Measurements from ENCODE around the gene SEMA5A.

Gene SEMA5A

DNA sequence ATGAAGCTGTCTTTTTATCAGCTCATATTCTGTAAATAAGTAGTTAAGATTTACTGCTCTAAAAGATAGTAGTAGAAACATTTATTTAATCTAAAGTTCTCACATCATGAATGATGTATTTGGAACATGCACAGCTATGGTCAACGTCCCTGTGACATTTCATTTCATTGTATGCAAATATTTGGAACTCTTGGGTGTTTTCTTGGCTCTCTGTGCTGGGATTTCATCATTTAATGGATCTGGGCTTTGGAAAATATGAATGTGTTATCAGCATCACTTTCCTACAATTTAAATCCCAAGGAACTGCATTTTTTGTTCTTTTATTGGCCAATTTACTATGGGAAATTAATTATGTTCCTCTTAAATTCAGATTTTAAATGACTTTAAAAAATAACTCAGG lies 462.9 kb downstream of the SEMA5A start:
- no peak overlapping the region for H4K91ac ChIP-seq (ENCODE audit: low read depth, low read length, poor library complexity)
- H3K27me3 ChIP-seq (ENCODE audit: control insufficient read depth in 3 of 3, insufficient read depth in 3 of 3, low read depth in 1 of 3, low read length in 3 of 3): no peaks in the 10 kb centered on the region
- H3K9me3 ChIP-seq (replicated peaks in 1 of 2; ENCODE audit: control insufficient read depth in 2 of 2, insufficient read depth in 1 of 2, low read depth in 1 of 2, low read length in 2 of 2): peaks cover 5 to 6% of the 10 kb centered on the region in 2 donors
- no peak overlapping the region for H4K8ac ChIP-seq (ENCODE audit: low read depth, low read length)
- H3K4me2 ChIP-seq (ENCODE audit: insufficient read depth, low read length, poor library complexity, severe bottlenecking): no peak overlapping the region
- H2BK15ac ChIP-seq (ENCODE audit: low read length): no peak overlapping the region
- no peak overlapping the region for H3K23ac ChIP-seq (ENCODE audit: low read depth, low read length, poor library complexity)
- H2BK5ac ChIP-seq (ENCODE audit: low read length): no peak overlapping the region
- H3K14ac ChIP-seq (ENCODE audit: low read length): no peak overlapping the region
- H3K18ac ChIP-seq (ENCODE audit: low read length): no peak overlapping the region
- no peak overlapping the region for H3K4ac ChIP-seq (ENCODE audit: low read length)
- no CpG with 5 or more reads among the region's 1 CpG for WGBS, 2 donors (ENCODE audit: extremely low coverage in 2 of 2, insufficient read length in 2 of 2, insufficient replicate concordance in 1 of 2)
- H3K36me3 ChIP-seq (replicated peaks in 1 of 2; ENCODE audit: control insufficient read depth in 2 of 2, insufficient read depth in 2 of 2, low read length in 2 of 2): peaks cover 0 to 2% of the 10 kb centered on the region in 2 donors
- no peak overlapping the region for H2BK12ac ChIP-seq (ENCODE audit: low read length)
- H3K4me3 ChIP-seq (ENCODE audit: low read length in 2 of 2): no peak overlapping the region
- H3K27ac ChIP-seq (replicated peaks; ENCODE audit: low read length): no peak overlapping the region
- no peak overlapping the region for H3K9ac ChIP-seq (ENCODE audit: low read depth, low read length, poor library complexity)
- DNase-seq (ENCODE audit: low spot score): no peak
- peaks cover 2% of the 10 kb centered on the region for H3K79me1 ChIP-seq (ENCODE audit: low read depth, low read length)
- H2AFZ ChIP-seq (ENCODE audit: low read length): no peak overlapping the region
- no peaks in the 10 kb centered on the region for H3K4me1 ChIP-seq (ENCODE audit: control insufficient read depth in 2 of 2, insufficient read depth in 1 of 2, low read depth in 1 of 2, low read length in 2 of 2)
- no peak overlapping the region for H2BK120ac ChIP-seq (ENCODE audit: low read depth, low read length)
- no peak overlapping the region for H2AK5ac ChIP-seq (ENCODE audit: low read depth, low read length)

DNA sequence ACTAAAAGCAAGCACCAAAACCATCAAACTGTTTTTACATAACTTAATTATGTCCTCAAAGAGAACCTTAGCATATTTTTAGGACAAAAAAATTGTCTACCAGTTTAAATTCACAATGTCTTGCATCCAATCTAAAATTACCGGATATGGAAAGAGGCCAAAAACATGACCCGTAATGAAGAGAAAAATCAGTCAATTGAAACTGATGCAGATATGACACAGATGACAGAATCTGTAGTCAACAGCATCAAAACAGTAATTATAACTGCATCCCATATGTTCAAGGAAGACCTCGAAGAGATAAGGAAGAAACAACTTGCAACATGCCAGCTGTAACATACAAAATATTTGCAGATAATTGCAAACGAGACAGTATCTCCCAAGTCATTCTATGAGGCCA lies 473.2 kb downstream of the SEMA5A start:
- H3K9me3 ChIP-seq (replicated peaks in 1 of 2; ENCODE audit: control insufficient read depth in 2 of 2, insufficient read depth in 1 of 2, low read depth in 1 of 2, low read length in 2 of 2): no peaks in the 10 kb centered on the region
- H3K4me3 ChIP-seq (ENCODE audit: low read length in 2 of 2): no peak overlapping the region
- no peaks in the 10 kb centered on the region for H3K79me1 ChIP-seq (ENCODE audit: low read depth, low read length)
- H4K91ac ChIP-seq (ENCODE audit: low read depth, low read length, poor library complexity): no peak overlapping the region
- H2BK12ac ChIP-seq (ENCODE audit: low read length): no peak overlapping the region
- no peak overlapping the region for H3K18ac ChIP-seq (ENCODE audit: low read length)
- H3K4ac ChIP-seq (ENCODE audit: low read length): no peak overlapping the region
- no peak overlapping the region for H3K14ac ChIP-seq (ENCODE audit: low read length)
- no peak overlapping the region for H3K9ac ChIP-seq (ENCODE audit: low read depth, low read length, poor library complexity)
- no peak overlapping the region for H3K23ac ChIP-seq (ENCODE audit: low read depth, low read length, poor library complexity)
- no peaks in the 10 kb centered on the region for H3K27me3 ChIP-seq (ENCODE audit: control insufficient read depth in 3 of 3, insufficient read depth in 3 of 3, low read depth in 1 of 3, low read length in 3 of 3)
- WGBS, 2 donors (ENCODE audit: extremely low coverage in 2 of 2, insufficient read length in 2 of 2, insufficient replicate concordance in 1 of 2): no CpG with 5 or more reads among the region's 4 CpGs
- no peak overlapping the region for H2BK120ac ChIP-seq (ENCODE audit: low read depth, low read length)
- H3K27ac ChIP-seq (replicated peaks; ENCODE audit: low read length): no peak overlapping the region
- no peak overlapping the region for H2AK5ac ChIP-seq (ENCODE audit: low read depth, low read length)
- DNase-seq (ENCODE audit: low spot score): no peak
- H2AFZ ChIP-seq (ENCODE audit: low read length): no peak overlapping the region
- H3K4me2 ChIP-seq (ENCODE audit: insufficient read depth, low read length, poor library complexity, severe bottlenecking): no peak overlapping the region
- no peaks in the 10 kb centered on the region for H3K4me1 ChIP-seq (ENCODE audit: control insufficient read depth in 2 of 2, insufficient read depth in 1 of 2, low read depth in 1 of 2, low read length in 2 of 2)
- H2BK15ac ChIP-seq (ENCODE audit: low read length): no peak overlapping the region
- H3K36me3 ChIP-seq (replicated peaks in 1 of 2; ENCODE audit: control insufficient read depth in 2 of 2, insufficient read depth in 2 of 2, low read length in 2 of 2): peaks cover 0 to 2% of the 10 kb centered on the region in 2 donors
- H2BK5ac ChIP-seq (ENCODE audit: low read length): no peak overlapping the region
- no peak overlapping the region for H4K8ac ChIP-seq (ENCODE audit: low read depth, low read length)

DNA sequence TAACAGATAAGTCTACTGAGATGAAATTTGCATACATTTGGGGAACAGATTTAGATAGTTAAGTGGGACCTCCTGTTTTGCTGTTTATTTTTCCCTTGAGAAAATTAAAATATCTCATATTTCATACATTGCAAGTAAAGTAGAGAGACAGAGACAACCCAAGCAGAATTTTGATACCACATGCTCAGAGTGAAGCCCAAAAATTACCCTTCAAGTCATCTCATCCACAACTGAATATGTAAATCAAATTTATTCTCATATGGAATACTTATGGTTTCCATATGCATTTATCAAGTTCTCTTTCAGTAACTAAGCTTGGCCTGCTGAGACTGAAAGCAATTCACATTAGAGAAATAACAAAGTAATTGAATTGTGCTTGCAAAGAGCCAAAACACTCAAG lies 474.4 kb downstream of the SEMA5A start:
- H3K18ac ChIP-seq (ENCODE audit: low read length): no peak overlapping the region
- no peak overlapping the region for H2BK15ac ChIP-seq (ENCODE audit: low read length)
- H3K9me3 ChIP-seq (replicated peaks in 1 of 2; ENCODE audit: control insufficient read depth in 2 of 2, insufficient read depth in 1 of 2, low read depth in 1 of 2, low read length in 2 of 2): no peaks in the 10 kb centered on the region
- H2BK120ac ChIP-seq (ENCODE audit: low read depth, low read length): no peak overlapping the region
- no peak for DNase-seq (ENCODE audit: low spot score)
- no peak overlapping the region for H2BK12ac ChIP-seq (ENCODE audit: low read length)
- H3K27me3 ChIP-seq (ENCODE audit: control insufficient read depth in 3 of 3, insufficient read depth in 3 of 3, low read depth in 1 of 3, low read length in 3 of 3): no peaks in the 10 kb centered on the region
- no peaks in the 10 kb centered on the region for H3K4me1 ChIP-seq (ENCODE audit: control insufficient read depth in 2 of 2, insufficient read depth in 1 of 2, low read depth in 1 of 2, low read length in 2 of 2)
- no peak overlapping the region for H2AFZ ChIP-seq (ENCODE audit: low read length)
- no peak overlapping the region for H3K27ac ChIP-seq (replicated peaks; ENCODE audit: low read length)
- no peak overlapping the region for H3K23ac ChIP-seq (ENCODE audit: low read depth, low read length, poor library complexity)
- H3K4me3 ChIP-seq (ENCODE audit: low read length in 2 of 2): no peak overlapping the region
- H3K9ac ChIP-seq (ENCODE audit: low read depth, low read length, poor library complexity): no peak overlapping the region
- H3K4ac ChIP-seq (ENCODE audit: low read length): no peak overlapping the region
- H3K4me2 ChIP-seq (ENCODE audit: insufficient read depth, low read length, poor library complexity, severe bottlenecking): no peak overlapping the region
- no peak overlapping the region for H2AK5ac ChIP-seq (ENCODE audit: low read depth, low read length)
- no peak overlapping the region for H2BK5ac ChIP-seq (ENCODE audit: low read length)
- no peak overlapping the region for H4K91ac ChIP-seq (ENCODE audit: low read depth, low read length, poor library complexity)
- H3K79me1 ChIP-seq (ENCODE audit: low read depth, low read length): no peaks in the 10 kb centered on the region
- H4K8ac ChIP-seq (ENCODE audit: low read depth, low read length): no peak overlapping the region
- peaks cover 0 to 2% of the 10 kb centered on the region in 2 donors for H3K36me3 ChIP-seq (replicated peaks in 1 of 2; ENCODE audit: control insufficient read depth in 2 of 2, insufficient read depth in 2 of 2, low read length in 2 of 2)
- H3K14ac ChIP-seq (ENCODE audit: low read length): no peak overlapping the region

DNA sequence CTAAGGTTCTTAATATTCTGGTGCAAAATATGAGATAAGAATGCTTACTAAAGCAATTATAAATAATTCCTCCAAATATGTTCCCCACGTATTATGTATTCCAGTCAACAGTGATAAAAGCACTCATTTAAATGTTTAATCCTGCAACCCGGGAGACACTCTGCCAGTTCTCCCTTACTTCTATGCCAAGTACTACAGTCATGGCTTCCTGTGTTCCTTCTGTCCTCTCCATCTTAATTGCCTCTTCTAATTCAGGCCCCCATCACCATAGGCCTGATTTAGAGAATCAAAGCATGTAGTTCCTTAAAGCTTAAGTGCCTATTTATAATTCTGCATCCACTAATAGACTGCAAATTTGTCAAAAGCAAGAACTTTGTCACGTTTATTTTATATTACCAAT lies 474.8 kb downstream of the SEMA5A start:
- H3K4me2 ChIP-seq (ENCODE audit: insufficient read depth, low read length, poor library complexity, severe bottlenecking): no peak overlapping the region
- H2BK15ac ChIP-seq (ENCODE audit: low read length): no peak overlapping the region
- no CpG with 5 or more reads among the region's 3 CpGs for WGBS, 2 donors (ENCODE audit: extremely low coverage in 2 of 2, insufficient read length in 2 of 2, insufficient replicate concordance in 1 of 2)
- no peak overlapping the region for H2AFZ ChIP-seq (ENCODE audit: low read length)
- no peak overlapping the region for H3K9ac ChIP-seq (ENCODE audit: low read depth, low read length, poor library complexity)
- H3K9me3 ChIP-seq (replicated peaks in 1 of 2; ENCODE audit: control insufficient read depth in 2 of 2, insufficient read depth in 1 of 2, low read depth in 1 of 2, low read length in 2 of 2): no peaks in the 10 kb centered on the region
- no peak overlapping the region for H3K18ac ChIP-seq (ENCODE audit: low read length)
- H3K4me3 ChIP-seq (ENCODE audit: low read length in 2 of 2): no peak overlapping the region
- no peak overlapping the region for H3K23ac ChIP-seq (ENCODE audit: low read depth, low read length, poor library complexity)
- no peak overlapping the region for H3K4ac ChIP-seq (ENCODE audit: low read length)
- no peak overlapping the region for H2BK12ac ChIP-seq (ENCODE audit: low read length)
- no peak overlapping the region for H3K14ac ChIP-seq (ENCODE audit: low read length)
- H3K79me1 ChIP-seq (ENCODE audit: low read depth, low read length): no peaks in the 10 kb centered on the region
- no peaks in the 10 kb centered on the region for H3K4me1 ChIP-seq (ENCODE audit: control insufficient read depth in 2 of 2, insufficient read depth in 1 of 2, low read depth in 1 of 2, low read length in 2 of 2)
- H3K27me3 ChIP-seq (ENCODE audit: control insufficient read depth in 3 of 3, insufficient read depth in 3 of 3, low read depth in 1 of 3, low read length in 3 of 3): no peaks in the 10 kb centered on the region
- no peak overlapping the region for H2BK120ac ChIP-seq (ENCODE audit: low read depth, low read length)
- no peak overlapping the region for H3K27ac ChIP-seq (replicated peaks; ENCODE audit: low read length)
- H4K8ac ChIP-seq (ENCODE audit: low read depth, low read length): no peak overlapping the region
- H2BK5ac ChIP-seq (ENCODE audit: low read length): no peak overlapping the region
- DNase-seq (ENCODE audit: low spot score): no peak
- H4K91ac ChIP-seq (ENCODE audit: low read depth, low read length, poor library complexity): no peak overlapping the region
- peaks cover 0 to 4% of the 10 kb centered on the region in 2 donors for H3K36me3 ChIP-seq (replicated peaks in 1 of 2; ENCODE audit: control insufficient read depth in 2 of 2, insufficient read depth in 2 of 2, low read length in 2 of 2)
- H2AK5ac ChIP-seq (ENCODE audit: low read depth, low read length): no peak overlapping the region
